HL-60 (cell line): ENCODE results near the gene SH3YL1.

Source experiments
- DNase-seq, 2 experiments: peaks; one replicate each; pipeline ENCODE4 v3.0.0-alpha.2; 2010 to 2020; ENCODE audit warnings: low read depth in 1 of 2, low spot score in 1 of 2
- H3K27ac ChIP-seq: fragments of 250-450 bp; sonication (Bioruptor Pico); replicated peaks from 2 replicates; pipeline ENCODE4 v1.5.1; 2020; ENCODE audit warnings: mild to moderate bottlenecking, moderate library complexity
- H3K27me3 ChIP-seq: fragments of 250-450 bp; sonication (Bioruptor Pico); 2 replicates; pipeline ENCODE4 v1.5.1; 2021; ENCODE audit warnings: mild to moderate bottlenecking, moderate library complexity; ENCODE audit not compliant: insufficient read depth, poor library complexity, severe bottlenecking
- H3K4me3 ChIP-seq: replicated peaks from 2 replicates; pipeline ENCODE4 v1.5.1; 2011; ENCODE audit warnings: mild to moderate bottlenecking, control low read depth, low read length; ENCODE audit not compliant: insufficient read depth
- CTCF ChIP-seq: IDR thresholded peaks from one replicate; pipeline ENCODE4 v1.5.1; 2011; ENCODE audit warnings: low read length, control low read depth, inconsistent platforms; ENCODE audit not compliant: insufficient read depth
- GABPA ChIP-seq: IDR thresholded peaks from 2 replicates; pipeline ENCODE4 v1.6.1; 2012; ENCODE audit warnings: low read depth
- POLR2AphosphoS5 ChIP-seq: IDR thresholded peaks from 2 replicates; pipeline ENCODE4 v1.6.1; 2012; ENCODE audit warnings: low read depth
- SPI1 ChIP-seq: IDR thresholded peaks from 2 replicates; pipeline ENCODE4 v1.6.1; 2012; ENCODE audit warnings: low read depth, mild to moderate bottlenecking, borderline replicate concordance
- TF ChIP-seq, protein P1 (sequence below): IDR thresholded peaks from 2 replicates; pipeline ENCODE4 v1.6.1; 2012; ENCODE audit warnings: low read depth; ENCODE audit not compliant: insufficient replicate concordance

Gene SH3YL1

DNA sequence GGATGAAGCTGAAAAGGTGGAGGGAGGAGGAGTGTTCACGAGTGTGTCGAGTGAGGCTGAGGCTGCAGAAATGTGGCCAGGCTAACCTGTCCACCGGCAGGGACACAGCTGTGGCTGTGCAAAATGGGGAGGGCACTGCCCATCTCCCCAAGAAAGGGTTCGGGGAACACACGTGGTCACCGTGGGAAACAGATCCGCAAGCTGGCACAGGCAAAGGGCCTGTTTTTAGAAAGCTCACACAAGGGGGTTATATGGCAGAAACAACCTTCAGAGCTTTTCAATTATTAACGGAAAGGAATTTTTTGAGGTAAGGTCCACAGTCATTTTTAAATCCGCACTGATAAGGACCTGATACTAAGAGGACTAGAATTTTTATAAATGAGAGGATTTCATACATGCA, 35.7 kb downstream of the SH3YL1 start:
- no peak for DNase-seq
- H3K27me3 ChIP-seq, result no peaks in the 10 kb centered on the region
- TF ChIP-seq CTCF (no peak), GABPA (no peak), POLR2AphosphoS5 (no peak), SPI1 (no peak)
- TF ChIP-seq, protein P1, sequence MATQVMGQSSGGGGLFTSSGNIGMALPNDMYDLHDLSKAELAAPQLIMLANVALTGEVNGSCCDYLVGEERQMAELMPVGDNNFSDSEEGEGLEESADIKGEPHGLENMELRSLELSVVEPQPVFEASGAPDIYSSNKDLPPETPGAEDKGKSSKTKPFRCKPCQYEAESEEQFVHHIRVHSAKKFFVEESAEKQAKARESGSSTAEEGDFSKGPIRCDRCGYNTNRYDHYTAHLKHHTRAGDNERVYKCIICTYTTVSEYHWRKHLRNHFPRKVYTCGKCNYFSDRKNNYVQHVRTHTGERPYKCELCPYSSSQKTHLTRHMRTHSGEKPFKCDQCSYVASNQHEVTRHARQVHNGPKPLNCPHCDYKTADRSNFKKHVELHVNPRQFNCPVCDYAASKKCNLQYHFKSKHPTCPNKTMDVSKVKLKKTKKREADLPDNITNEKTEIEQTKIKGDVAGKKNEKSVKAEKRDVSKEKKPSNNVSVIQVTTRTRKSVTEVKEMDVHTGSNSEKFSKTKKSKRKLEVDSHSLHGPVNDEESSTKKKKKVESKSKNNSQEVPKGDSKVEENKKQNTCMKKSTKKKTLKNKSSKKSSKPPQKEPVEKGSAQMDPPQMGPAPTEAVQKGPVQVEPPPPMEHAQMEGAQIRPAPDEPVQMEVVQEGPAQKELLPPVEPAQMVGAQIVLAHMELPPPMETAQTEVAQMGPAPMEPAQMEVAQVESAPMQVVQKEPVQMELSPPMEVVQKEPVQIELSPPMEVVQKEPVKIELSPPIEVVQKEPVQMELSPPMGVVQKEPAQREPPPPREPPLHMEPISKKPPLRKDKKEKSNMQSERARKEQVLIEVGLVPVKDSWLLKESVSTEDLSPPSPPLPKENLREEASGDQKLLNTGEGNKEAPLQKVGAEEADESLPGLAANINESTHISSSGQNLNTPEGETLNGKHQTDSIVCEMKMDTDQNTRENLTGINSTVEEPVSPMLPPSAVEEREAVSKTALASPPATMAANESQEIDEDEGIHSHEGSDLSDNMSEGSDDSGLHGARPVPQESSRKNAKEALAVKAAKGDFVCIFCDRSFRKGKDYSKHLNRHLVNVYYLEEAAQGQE, result no peak
- H3K27ac ChIP-seq, result no peak overlapping the region
- H3K4me3 ChIP-seq, result no peak overlapping the region

DNA sequence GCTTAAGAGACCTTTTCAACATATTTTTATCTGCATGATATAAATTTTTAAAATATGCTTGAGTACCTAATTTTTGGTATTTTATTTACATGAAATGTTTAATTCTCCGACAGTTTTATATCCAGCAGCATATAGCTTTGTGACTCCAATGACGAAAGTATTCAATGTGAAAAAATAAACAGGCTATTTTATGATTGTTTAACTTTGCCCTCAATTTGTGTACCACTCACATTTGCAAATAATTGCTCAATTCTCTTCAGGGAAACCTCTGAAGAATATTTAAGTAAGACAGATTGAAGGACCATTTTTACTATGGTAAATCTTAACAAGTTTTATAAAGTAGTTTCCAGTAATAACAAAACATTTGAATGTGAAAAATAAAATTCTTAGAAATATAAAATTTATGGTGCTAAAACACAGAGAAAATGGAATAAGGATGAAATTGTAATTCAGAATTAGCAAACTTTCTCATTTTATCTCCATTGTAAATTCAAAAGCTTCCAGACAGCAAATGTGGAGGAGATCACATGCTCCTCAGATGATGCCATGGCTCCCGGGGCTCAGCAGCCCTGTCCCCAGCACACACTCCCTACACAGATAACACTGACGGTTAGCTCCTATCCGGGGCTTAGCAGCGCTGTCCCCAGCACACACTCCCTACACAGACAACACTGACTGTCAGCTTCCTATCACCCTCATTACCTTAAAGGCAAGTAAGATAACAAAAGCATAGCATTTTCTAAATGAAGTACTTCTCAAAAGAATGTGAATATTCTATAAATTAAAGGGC, 39.7 kb downstream of the SH3YL1 start:
- Histone ChIP-seq H3K27ac (no peak overlapping the region), H3K27me3 (no peaks in the 10 kb centered on the region), H3K4me3 (no peak overlapping the region)
- TF ChIP-seq, protein P1, result no peak
- no peak for TF ChIP-seq CTCF
- no peak for TF ChIP-seq POLR2AphosphoS5
- no peak for TF ChIP-seq SPI1
- no peak for TF ChIP-seq GABPA
- DNase-seq, result no peak

DNA sequence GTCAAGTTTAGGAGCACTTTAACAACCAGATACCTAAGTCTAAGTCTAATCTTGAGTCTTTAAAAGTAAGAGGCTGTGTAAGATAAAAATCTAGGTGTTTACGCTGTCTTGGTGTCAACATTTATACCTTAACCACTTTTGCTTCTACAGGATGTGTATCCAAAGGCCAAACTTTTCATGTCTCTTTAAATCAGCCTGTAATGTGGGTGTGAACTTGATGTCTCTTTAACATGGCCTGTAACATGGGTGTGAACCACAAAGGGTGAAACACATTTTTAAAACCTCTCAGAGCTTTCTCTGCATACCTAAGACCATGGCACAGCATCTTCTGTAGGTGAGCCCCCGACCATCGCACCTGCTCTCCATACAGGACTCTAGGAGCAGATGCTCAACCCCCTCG, 40.4 kb downstream of the SH3YL1 start:
- no peaks in the 10 kb centered on the region for H3K27me3 ChIP-seq
- no peak overlapping the region for H3K4me3 ChIP-seq
- no peak for TF ChIP-seq CTCF
- TF ChIP-seq GABPA, result no peak
- no peak for TF ChIP-seq SPI1
- no peak for TF ChIP-seq POLR2AphosphoS5
- TF ChIP-seq, protein P1, result no peak
- DNase-seq, result no peak
- H3K27ac ChIP-seq, result no peak overlapping the region
